GM19035 (cell line): ENCODE results near the gene NDEL1.

Experiments used
- ATAC-seq: cut with Tn5 transposase; IDR thresholded peaks from one replicate; pipeline ENCODE4 v1.9.1; 2021; ENCODE audit not compliant: unreplicated experiment

The NDEL1 gene

GRCh38 chr17:8499171-8499570 lies 63.5 kb downstream of the NDEL1 start:
- no peak for ATAC-seq

- ATAC-seq: no peak
Observed at GRCh38 chr17:8499614-8500013, 63.9 kb downstream of the NDEL1 start.

GRCh38 chr17:8500609-8501008 lies 64.9 kb downstream of the NDEL1 start:
- no peak for ATAC-seq

- no peak for ATAC-seq
Observed at GRCh38 chr17:8502126-8502525, 66.4 kb downstream of the NDEL1 start.

- ATAC-seq: no peak
Observed at GRCh38 chr17:8503368-8503767, 67.7 kb downstream of the NDEL1 start.

GRCh38 chr17:8503807-8504206 lies 68.1 kb downstream of the NDEL1 start:
- no peak for ATAC-seq

GRCh38 chr17:8504460-8505207 lies 69.0 kb downstream of the NDEL1 start:
- ATAC-seq: no peak

- ATAC-seq: no peak
Observed at GRCh38 chr17:8506145-8506544, 70.5 kb downstream of the NDEL1 start.

GRCh38 chr17:8514801-8515200 lies 79.1 kb downstream of the NDEL1 start:
- ATAC-seq: no peak
